ENCODE measurements around the gene DCHS2. TPM values are rescaled to one million over a fixed set of nuclear protein-coding genes. Genes with fewer than 3 reads are reported as not detected.
A peak's percentile ranks its signal among the peaks of the same experiment; 100 is the strongest.

Gene DCHS2
- 1 to 10 TPM; 1.2 to 3.2 (median 2.1) TPM for polyA plus RNA-seq (ENCODE audit: insufficient read depth in 1 of 5, insufficient read length in 5 of 5, low replicate concordance in 1 of 5)
- long read RNA-seq, donor 1, result 0 reads
- long read RNA-seq, donor 2, result 0 reads
- long read RNA-seq, donor 3, partial matches to known transcripts, result 0 of 1 reads
- long read RNA-seq, donor 3, other reads (novel, unspliced or antisense), result 0 of 1 reads
- long read RNA-seq, donor 4, result 0 reads
- long read RNA-seq, donor 5, partial matches to known transcripts, result 0 of 1 reads
- long read RNA-seq, donor 5, other reads (novel, unspliced or antisense), result 0 of 1 reads
- long read RNA-seq, donor 6, result 0 reads
- long read RNA-seq, donor 7, result 0 reads
- long read RNA-seq, donor 8, result 0 reads

GRCh38 chr4:154491341-154492271 lies at the start of gene DCHS2:
DCHS2 (minus strand) TSS chr4:154491799; CDS start chr4:154491355, 444 bp downstream.
- peak in 1 of 2 donors; percentile 54 for DNase-seq

GRCh38 chr4:154534296-154534695 lies 42.7 kb upstream of the DCHS2 start:
- no peak for DNase-seq

GRCh38 chr4:154529728-154530519 lies 38.3 kb upstream of the DCHS2 start:
- DNase-seq, result no peak

GRCh38 chr4:154528869-154529268 lies 37.3 kb upstream of the DCHS2 start:
- DNase-seq, result no peak

GRCh38 chr4:154527308-154527707 lies 35.7 kb upstream of the DCHS2 start:
- no peak for DNase-seq

- DNase-seq, result no peak
Observed at GRCh38 chr4:154526151-154526550, 34.6 kb upstream of the DCHS2 start.

- DNase-seq, result no peak
Observed at GRCh38 chr4:154521607-154522006, 30.0 kb upstream of the DCHS2 start.

- no peak for DNase-seq
Observed at GRCh38 chr4:154519214-154519613, 27.6 kb upstream of the DCHS2 start.

- no peak for DNase-seq
Observed at GRCh38 chr4:154517591-154517990, 26.0 kb upstream of the DCHS2 start.

- DNase-seq, result no peak
Observed at GRCh38 chr4:154516318-154517029, 24.9 kb upstream of the DCHS2 start.

- no peak for DNase-seq
Observed at GRCh38 chr4:154511981-154512380, 20.4 kb upstream of the DCHS2 start.

- DNase-seq, result no peak
Observed at GRCh38 chr4:154511548-154511947, 19.9 kb upstream of the DCHS2 start.

- DNase-seq, result no peak
Observed at GRCh38 chr4:154507156-154507555, 15.6 kb upstream of the DCHS2 start.

GRCh38 chr4:154506253-154506652 lies 14.7 kb upstream of the DCHS2 start:
- DNase-seq, result peak; percentile 37 to 64

- no peak for DNase-seq
Observed at GRCh38 chr4:154503598-154503997, 12.0 kb upstream of the DCHS2 start.

GRCh38 chr4:154502111-154502510 lies 10.5 kb upstream of the DCHS2 start:
- no peak for DNase-seq

GRCh38 chr4:154497889-154498288 lies 6.3 kb upstream of the DCHS2 start:
- no peak for DNase-seq

- no peak for DNase-seq
Observed at GRCh38 chr4:154495867-154496266, 4.3 kb upstream of the DCHS2 start.

- DNase-seq, result no peak
Observed at GRCh38 chr4:154492288-154492687, 689 bp upstream of the DCHS2 start.

GRCh38 chr4:154490583-154491340 lies 837 bp downstream of the DCHS2 start:
- no peak for DNase-seq

- no peak for DNase-seq
Observed at GRCh38 chr4:154490234-154490582, 1.4 kb downstream of the DCHS2 start.

Data from right lung (tissue), 10 donors.